Measurements from ENCODE around the gene PDCD1LG2.

The PDCD1LG2 gene

GRCh38 chr9:5478206-5478605 is 32.1 kb upstream of the PDCD1LG2 start:
- H3K4me3 ChIP-seq (ENCODE audit: low read depth, low read length), result no peak overlapping the region
- no peak for TF ChIP-seq CTCF (IDR thresholded peaks at IDR 0.05; ENCODE audit: control insufficient read depth, extremely low read depth, insufficient read depth)
- no peak for DNase-seq (ENCODE audit: low read depth)

- TF ChIP-seq CTCF (IDR thresholded peaks at IDR 0.05; ENCODE audit: control insufficient read depth, extremely low read depth, insufficient read depth), result no peak
- no peak overlapping the region for H3K4me3 ChIP-seq (ENCODE audit: low read depth, low read length)
- DNase-seq (ENCODE audit: low read depth), result no peak
These were observed 30.2 kb upstream of the PDCD1LG2 start for GRCh38 chr9:5479994-5480694.

DNA sequence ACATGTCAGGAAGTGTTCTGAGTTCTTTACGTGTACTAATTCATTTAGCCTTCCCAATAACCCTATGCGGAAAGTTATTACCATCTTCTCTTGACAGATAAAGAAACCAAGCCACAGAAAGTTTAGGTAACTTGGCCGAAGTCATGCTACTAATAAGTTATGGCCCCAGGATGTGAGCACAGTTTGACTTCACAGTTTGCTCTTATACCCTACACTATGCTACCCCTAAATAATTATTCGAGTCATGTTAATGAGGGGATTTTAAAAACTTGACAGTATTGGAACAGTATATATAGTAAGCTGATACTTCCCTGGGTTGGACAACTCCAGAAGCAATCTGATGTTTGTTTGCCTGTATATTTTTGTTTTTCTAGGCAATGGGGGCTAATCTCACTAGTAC is 29.4 kb upstream of the PDCD1LG2 start:
- no peak overlapping the region for H3K4me3 ChIP-seq (ENCODE audit: low read depth, low read length)
- no peak for DNase-seq (ENCODE audit: low read depth)
- TF ChIP-seq CTCF (IDR thresholded peaks at IDR 0.05; ENCODE audit: control insufficient read depth, extremely low read depth, insufficient read depth), result no peak

- no peak for DNase-seq (ENCODE audit: low read depth)
- H3K4me3 ChIP-seq (ENCODE audit: low read depth, low read length), result no peak overlapping the region
- TF ChIP-seq CTCF (IDR thresholded peaks at IDR 0.05; ENCODE audit: control insufficient read depth, extremely low read depth, insufficient read depth), result no peak
These were observed 28.9 kb upstream of the PDCD1LG2 start for GRCh38 chr9:5481322-5482040.

GRCh38 chr9:5482194-5482593 is 28.1 kb upstream of the PDCD1LG2 start:
- no peak for DNase-seq (ENCODE audit: low read depth)
- H3K4me3 ChIP-seq (ENCODE audit: low read depth, low read length), result no peak overlapping the region
- no peak for TF ChIP-seq CTCF (IDR thresholded peaks at IDR 0.05; ENCODE audit: control insufficient read depth, extremely low read depth, insufficient read depth)

DNA sequence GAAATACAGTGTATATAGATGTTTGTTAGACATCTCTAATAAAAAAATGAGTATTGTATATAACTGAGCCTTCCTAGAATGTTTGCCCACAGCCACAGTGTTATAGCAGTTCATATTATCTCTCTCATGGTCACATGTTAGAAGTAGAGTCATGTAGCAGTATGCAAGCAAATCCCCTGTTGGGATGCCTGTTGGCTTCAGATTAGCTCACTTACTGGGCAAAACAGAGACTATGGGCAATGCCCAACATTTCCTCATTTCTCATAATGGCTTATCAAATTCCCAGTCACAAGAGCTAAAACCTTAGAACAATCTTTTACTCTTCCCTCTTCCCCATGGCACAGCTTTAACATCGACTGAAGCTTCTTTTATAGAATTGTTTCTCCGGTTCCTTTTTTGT is 27.0 kb upstream of the PDCD1LG2 start:
- no peak overlapping the region for H3K4me3 ChIP-seq (ENCODE audit: low read depth, low read length)
- no peak for DNase-seq (ENCODE audit: low read depth)
- no peak for TF ChIP-seq CTCF (IDR thresholded peaks at IDR 0.05; ENCODE audit: control insufficient read depth, extremely low read depth, insufficient read depth)

Measured in LNCaP clone FGC (cell line).